GM18508 (cell line): ENCODE measurements around the gene ZNF518A.
"Not testable (repeated sequence)": the region's sequence is repeated elsewhere in the genome, so short reads cannot be mapped to it uniquely, and the experiment has no call there.

Source experiments
- ATAC-seq: cut with Tn5 transposase; IDR thresholded peaks from one replicate; pipeline ENCODE4 v1.9.1; 2021; ENCODE audit warnings: moderate number of reproducible peaks; ENCODE audit not compliant: insufficient read depth, unreplicated experiment

The ZNF518A gene

GRCh38 chr10:96133135-96133534 lies 3.0 kb downstream of the ZNF518A start:
- no peak for ATAC-seq

GRCh38 chr10:96136810-96137209 lies 6.7 kb downstream of the ZNF518A start:
- no peak for ATAC-seq

GRCh38 chr10:96137567-96137966 lies 7.5 kb downstream of the ZNF518A start:
- no peak for ATAC-seq

GRCh38 chr10:96138102-96138501 lies 8.0 kb downstream of the ZNF518A start:
- ATAC-seq: peak; percentile 83

- ATAC-seq: no peak
Observed at GRCh38 chr10:96152437-96152836, 22.3 kb downstream of the ZNF518A start.

GRCh38 chr10:96153070-96153469 lies 23.0 kb downstream of the ZNF518A start:
- no peak for ATAC-seq

GRCh38 chr10:96165726-96166125 lies 35.6 kb downstream of the ZNF518A start:
- no peak for ATAC-seq

- no peak for ATAC-seq
Observed at GRCh38 chr10:96168546-96168945, 38.4 kb downstream of the ZNF518A start.

GRCh38 chr10:96170230-96170629 lies 40.1 kb downstream of the ZNF518A start:
- no peak for ATAC-seq

- ATAC-seq: no peak
Observed at GRCh38 chr10:96172666-96173065, 42.6 kb downstream of the ZNF518A start.

- ATAC-seq: no peak
Observed at GRCh38 chr10:96176985-96177384, 46.9 kb downstream of the ZNF518A start.

GRCh38 chr10:96188421-96188820 lies 58.3 kb downstream of the ZNF518A start:
- no peak for ATAC-seq

- no peak for ATAC-seq
Observed at GRCh38 chr10:96188916-96189315, 58.8 kb downstream of the ZNF518A start.

GRCh38 chr10:96189505-96189904 lies 59.4 kb downstream of the ZNF518A start:
- ATAC-seq: not testable (repeated sequence)

GRCh38 chr10:96201525-96201924 lies 71.4 kb downstream of the ZNF518A start:
- no peak for ATAC-seq

- no peak for ATAC-seq
Observed at GRCh38 chr10:96205580-96205979, 75.5 kb downstream of the ZNF518A start.

GRCh38 chr10:96208271-96208670 lies 78.2 kb downstream of the ZNF518A start:
- ATAC-seq: no peak

- ATAC-seq: no peak
Observed at GRCh38 chr10:96208946-96209345, 78.8 kb downstream of the ZNF518A start.

GRCh38 chr10:96211764-96212163 lies 81.7 kb downstream of the ZNF518A start:
- no peak for ATAC-seq

- ATAC-seq: no peak
Observed at GRCh38 chr10:96212911-96213310, 82.8 kb downstream of the ZNF518A start.
